H1 (cell line): ENCODE results near the gene CCDC51.

Experiments
- CTCF ChIP-seq, 3 experiments: IDR thresholded peaks; 1 replicate in 2 of 3; 2 replicates in 1 of 3; pipeline versions ENCODE4 v1.5.1 to v1.6.1; 2011; ENCODE audit warnings: low read length in 3 of 3, mild to moderate bottlenecking in 3 of 3, inconsistent platforms in 2 of 3, low read depth in 1 of 3, moderate library complexity in 1 of 3; ENCODE audit not compliant: insufficient read depth in 1 of 3; ENCODE audit errors: control extremely low read depth in 1 of 3
- E2F6 ChIP-seq: IDR thresholded peaks from 2 replicates; pipeline ENCODE4 v1.6.1; 2012; ENCODE audit warnings: inconsistent platforms
- HDAC6 ChIP-seq: IDR thresholded peaks from one replicate; pipeline ENCODE4 v1.7.1; 2012; ENCODE audit warnings: low read depth, mild to moderate bottlenecking, inconsistent platforms, low read length, moderate library complexity
- MAFK ChIP-seq: IDR thresholded peaks from 2 replicates; pipeline ENCODE4 v1.6.1; 2012; ENCODE audit warnings: low read depth, mild to moderate bottlenecking, improper control_type of control experiment, low read length
- MAX ChIP-seq: IDR thresholded peaks from 2 replicates; pipeline ENCODE4 v1.6.1; 2012; ENCODE audit warnings: inconsistent platforms
- POLR2A ChIP-seq, 2 experiments: IDR thresholded peaks; 1 replicate in 1 of 2; 2 replicates in 1 of 2; pipeline ENCODE4 v1.6.1; 2011; ENCODE audit warnings: low read depth in 2 of 2, low read length in 2 of 2, mild to moderate bottlenecking in 2 of 2; ENCODE audit errors: control extremely low read depth in 1 of 2
- RAD21 ChIP-seq, 2 experiments: IDR thresholded peaks in 1 of 2; conservative IDR thresholded peaks in 1 of 2; 2 replicates each; pipeline ENCODE4 v1.6.1; 2011; ENCODE audit warnings: low read depth in 2 of 2, low read length in 2 of 2, improper control_type of control experiment in 1 of 2, inconsistent platforms in 1 of 2, mild to moderate bottlenecking in 1 of 2, moderate library complexity in 1 of 2
- TAF1 ChIP-seq: IDR thresholded peaks from 2 replicates; pipeline ENCODE4 v1.6.1; 2011; ENCODE audit warnings: mild to moderate bottlenecking, low read depth, low read length
- USF2 ChIP-seq: IDR thresholded peaks from 2 replicates; pipeline ENCODE4 v1.6.1; 2011; ENCODE audit warnings: low read length, improper control_type of control experiment

GRCh38 chr3:48399387-48400172 lies 40.3 kb downstream of the CCDC51 start:
- TF ChIP-seq E2F6: no peak
- TF ChIP-seq CTCF (IDR thresholded peaks at IDR 0.05; ENCODE audit: control extremely low read depth in 1 of 3, insufficient read depth in 1 of 3, low read depth in 1 of 3, low read length in 3 of 3): no peak
- TF ChIP-seq POLR2A (IDR thresholded peaks at IDR 0.05; ENCODE audit: control extremely low read depth in 1 of 2, low read depth in 2 of 2, low read length in 2 of 2): no peak
- no peak for TF ChIP-seq HDAC6
- TF ChIP-seq MAX: no peak
- no peak for TF ChIP-seq TAF1
- TF ChIP-seq RAD21 (IDR thresholded peaks at IDR 0.05 in 1 of 2, conservative IDR thresholded peaks at IDR 0.05 in 1 of 2; ENCODE audit: low read depth in 2 of 2, low read length in 2 of 2): no peak
- no peak for TF ChIP-seq USF2
- no peak for TF ChIP-seq MAFK
